DMS53 (cell line): ENCODE data around the gene TRIM49B.
"Not testable (repeated sequence)": the region's sequence is repeated elsewhere in the genome, so short reads cannot be mapped to it uniquely, and the experiment has no call there.

ENCODE experiments used
- DNase-seq: peaks from one replicate; lab custom pipeline; 2025; lab: John Stamatoyannopoulos, UW

Gene TRIM49B

DNA sequence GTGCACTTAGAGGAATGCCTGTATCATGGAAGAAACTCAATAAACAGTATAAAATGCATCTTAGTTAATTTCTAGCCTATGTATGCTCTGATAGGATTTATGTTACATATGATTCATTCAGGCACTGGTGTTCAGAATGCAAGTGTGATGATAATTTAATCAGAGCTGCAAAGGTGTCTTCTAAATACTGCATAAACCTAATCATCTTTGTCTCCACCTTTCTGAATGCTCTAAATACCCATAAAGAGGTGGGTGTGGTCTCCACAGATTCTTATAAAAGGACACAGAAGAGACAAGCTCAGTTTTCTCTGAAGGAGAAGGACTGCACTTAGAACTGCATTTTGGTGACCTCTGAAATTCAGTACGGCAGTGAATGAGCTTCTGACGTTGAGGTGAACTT lies at the start of gene TRIM49B:
Gene TRIM49B, plus strand, starts transcription at position 301 of the 400 bp plus-strand sequence. CDS start 2,777 bp downstream, outside the sequence.
- DNase-seq, result not testable (repeated sequence)

- not testable (repeated sequence) for DNase-seq
Observed at GRCh38 chr11:48983785-48984184, 44.8 kb upstream of the TRIM49B start, which contains the start of gene TRIM51G. TRIM51G (minus strand) TSS chr11:48983885; CDS start chr11:48981695, 2,190 bp downstream.

GRCh38 chr11:49048229-49048628 lies 19.6 kb downstream of the TRIM49B start:
- DNase-seq, result not testable (repeated sequence)

DNA sequence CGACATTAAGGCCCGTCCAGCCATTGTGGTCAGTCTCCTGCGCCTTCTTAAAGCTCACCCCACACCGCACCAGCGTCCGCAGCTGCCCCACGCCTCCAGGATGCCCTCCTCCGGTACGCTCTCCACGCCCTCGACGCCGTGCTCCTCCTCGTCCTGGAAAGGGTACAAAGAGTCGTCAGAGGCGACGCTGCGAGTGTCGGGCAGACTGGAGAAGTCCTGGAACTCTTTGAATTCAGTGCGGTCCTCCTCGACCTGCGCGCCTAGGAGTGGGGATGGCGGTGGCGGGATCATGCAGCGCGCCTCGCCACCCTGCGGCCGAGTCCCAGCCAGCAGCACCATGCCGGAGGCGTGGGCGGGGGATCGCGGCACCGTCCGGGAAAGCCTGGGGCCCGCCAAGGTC lies 21.2 kb downstream of the TRIM49B start:
- DNase-seq, result not testable (repeated sequence)

GRCh38 chr11:49059012-49059411 lies 30.4 kb downstream of the TRIM49B start, which contains the start of gene TRIM64C:
TRIM64C (minus strand) TSS chr11:49059112; CDS start chr11:49059112, 0 bp downstream.
- not testable (repeated sequence) for DNase-seq

DNA sequence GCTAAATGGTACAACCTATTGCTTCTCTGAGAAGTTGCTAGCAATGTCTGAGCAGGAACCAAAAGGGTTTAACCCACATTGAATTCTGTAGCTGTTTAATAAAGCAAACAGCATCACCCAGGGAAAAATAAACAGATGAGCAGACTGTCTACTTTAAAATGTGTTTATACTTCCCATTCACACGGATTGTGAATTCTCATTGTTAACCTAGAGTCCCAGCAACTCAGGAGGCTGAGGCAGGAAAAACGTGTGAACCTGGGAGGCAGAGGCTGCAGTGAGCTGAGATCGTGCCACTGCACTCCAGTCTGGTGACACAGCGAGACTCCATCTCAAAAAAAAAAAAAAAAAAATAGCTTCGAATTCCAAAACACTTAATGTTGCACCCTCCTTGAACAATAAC lies 41.3 kb downstream of the TRIM49B start:
- DNase-seq, result peak; percentile 22
